HepG2 (cell line): ENCODE data around the gene CHST10. TPM values are rescaled to one million over a fixed set of nuclear protein-coding genes. Genes with fewer than 3 reads are reported as not detected.

ENCODE experiments used
- ARHGAP35 ChIP-seq: sonication (generic); formaldehyde crosslinking; IDR thresholded peaks from 2 replicates; pipeline ENCODE4 v1.9.0; 2022; ENCODE audit warnings: mild to moderate bottlenecking, inconsistent platforms, moderate library complexity, missing genetic modification reagents, borderline replicate concordance
- FOSL2 ChIP-seq: sonication (generic); formaldehyde crosslinking; IDR thresholded peaks from 2 replicates; pipeline ENCODE4 v1.4.0; 2020; ENCODE audit warnings: missing genetic modification reagents
- GRHL1 ChIP-seq: sonication (generic); formaldehyde crosslinking; conservative IDR thresholded peaks from 2 replicates; pipeline ENCODE4 v1.8.0; 2022; ENCODE audit warnings: missing genetic modification reagents
- GTF3A ChIP-seq: sonication (generic); formaldehyde crosslinking; conservative IDR thresholded peaks from 2 replicates; pipeline ENCODE4 v1.4.0; 2020; ENCODE audit warnings: mild to moderate bottlenecking, missing genetic modification reagents
- HHEX ChIP-seq: IDR thresholded peaks from 2 replicates; pipeline ENCODE4 v1.6.1; 2016; ENCODE audit warnings: control low read depth
- HINFP ChIP-seq: sonication (generic); formaldehyde crosslinking; IDR thresholded peaks from 2 replicates; pipeline ENCODE4 v1.4.0; 2020; ENCODE audit warnings: low read depth, mild to moderate bottlenecking, missing genetic modification reagents
- KLF9 ChIP-seq: IDR thresholded peaks from 2 replicates; pipeline ENCODE4 v1.6.1; 2016; ENCODE audit warnings: low read depth
- MAZ ChIP-seq, 2 experiments: sonication (generic) in 1 of 2; formaldehyde crosslinking in 1 of 2; IDR thresholded peaks; 2 replicates each; pipeline versions ENCODE4 v1.5.0 to v1.6.1; 2012 to 2020; ENCODE audit warnings: low read depth in 2 of 2, mild to moderate bottlenecking in 2 of 2, borderline replicate concordance in 1 of 2, improper control_type of control experiment in 1 of 2, low read length in 1 of 2, missing genetic modification reagents in 1 of 2, moderate library complexity in 1 of 2
- PHF5A ChIP-seq: IDR thresholded peaks from one replicate; pipeline ENCODE4 v1.6.1; 2018; ENCODE audit warnings: low read depth, missing genetic modification reagents; ENCODE audit not compliant: unreplicated experiment
- RELA ChIP-seq: sonication (generic); formaldehyde crosslinking; IDR thresholded peaks from 2 replicates; pipeline ENCODE4 v1.4.0; 2020; ENCODE audit warnings: missing genetic modification reagents
- ZBTB7A ChIP-seq: sonication (generic); formaldehyde crosslinking; IDR thresholded peaks from 2 replicates; pipeline ENCODE4 v1.8.0; 2022; ENCODE audit warnings: mild to moderate bottlenecking, missing genetic modification reagents
- ZFP36 ChIP-seq: fragments of 150-350 bp; IDR thresholded peaks from 2 replicates; pipeline ENCODE4 v1.6.1; 2018; ENCODE audit warnings: borderline replicate concordance, low read length, low read depth; ENCODE audit not compliant: partially characterized antibody
- ZFP82 ChIP-seq: sonication (generic); formaldehyde crosslinking; IDR thresholded peaks from 2 replicates; pipeline ENCODE4 v1.5.1; 2020; ENCODE audit warnings: mild to moderate bottlenecking, missing genetic modification reagents, borderline replicate concordance
- ZMAT5 ChIP-seq: sonication (generic); formaldehyde crosslinking; IDR thresholded peaks from 2 replicates; pipeline ENCODE4 v1.5.0; 2020; ENCODE audit warnings: mild to moderate bottlenecking, low read depth, missing genetic modification reagents, borderline replicate concordance
- ZNF256 ChIP-seq: sonication (generic); formaldehyde crosslinking; conservative IDR thresholded peaks from 2 replicates; pipeline ENCODE4 v1.4.0; 2020; ENCODE audit warnings: missing genetic modification reagents
- ZNF414 ChIP-seq: sonication (generic); formaldehyde crosslinking; IDR thresholded peaks from 2 replicates; pipeline ENCODE4 v1.5.0; 2020; ENCODE audit warnings: missing genetic modification reagents
- ZNF512B ChIP-seq: sonication (generic); formaldehyde crosslinking; IDR thresholded peaks from 2 replicates; pipeline ENCODE4 v1.5.1; 2020; ENCODE audit warnings: missing genetic modification reagents, mild to moderate bottlenecking, borderline replicate concordance
- ZNF556 ChIP-seq: sonication (generic); formaldehyde crosslinking; IDR thresholded peaks from 2 replicates; pipeline ENCODE4 v1.4.0; 2020; ENCODE audit warnings: mild to moderate bottlenecking, missing genetic modification reagents, borderline replicate concordance
- ZNF557 ChIP-seq: sonication (generic); formaldehyde crosslinking; IDR thresholded peaks from 2 replicates; pipeline ENCODE4 v1.4.0; 2020; ENCODE audit warnings: missing genetic modification reagents
- ZNF724P ChIP-seq: sonication (generic); formaldehyde crosslinking; IDR thresholded peaks from 2 replicates; pipeline ENCODE4 v1.8.0; 2022; ENCODE audit warnings: missing genetic modification reagents, borderline replicate concordance
- ZNF879 ChIP-seq: sonication (generic); formaldehyde crosslinking; IDR thresholded peaks from 2 replicates; pipeline ENCODE4 v1.8.1; 2023; ENCODE audit warnings: missing genetic modification reagents
- polyA plus RNA-seq, 8 experiments: library from polyadenylated mRNA; depleted of rRNA in 3 of 8; stranded (reverse) in 7 of 8; unstranded in 1 of 8; fragments of >200 nt; fragmentation: Illumina TruSeq in 4 of 8; extraction: Trizol in 4 of 8; gene quantifications; 2 replicates each; pipeline versions ENCODE4 v1.2.1 to v1.2.3, GENCODE V29; 2011 to 2016; ENCODE audit warnings: low read depth in 4 of 8, missing spikeins in 1 of 8, mixed read lengths in 1 of 8; ENCODE audit not compliant: insufficient read depth in 1 of 8
- total RNA-seq, 5 experiments: library from RNA; depleted of rRNA; stranded (reverse); fragments of >200 nt; fragmentation: Illumina TruSeq; extraction: Trizol; gene quantifications; 2 replicates each; pipeline ENCODE4 v1.2.3, GENCODE V29; 2016; ENCODE audit warnings: low read depth in 1 of 5

CHST10 gene
- total and polyA plus RNA-seq, 2 of the 13 experiments (the other 11 are each of a cell fraction or from before 2014, with no cell fraction given), result 10.5 to 14.2 TPM

- TF ChIP-seq HHEX (CRISPR knock-in tag) (no peak), PHF5A (no peak), ZNF557 (CRISPR knock-in tag) (peak; percentile 63; the same call in 1 of the 2 replicates), ZNF556 (CRISPR knock-in tag) (no peak), ZNF256 (0 out of 2 replicates have a peak, but pooled peaks have one; percentile 70), ARHGAP35 (CRISPR knock-in tag) (0 out of 2 replicates have a peak, but pooled peaks have one; percentile 67), ZMAT5 (CRISPR knock-in tag) (no peak), ZNF414 (no peak), ZNF724P (CRISPR knock-in tag) (peak; percentile 19; the same call in 1 of the 2 replicates), GTF3A (no peak), FOSL2 (CRISPR knock-in tag) (peak; percentile 21; the same call in 1 of the 2 replicates), RELA (CRISPR knock-in tag) (no peak), KLF9 (CRISPR knock-in tag) (no peak), ZFP36 (no peak), ZNF879 (CRISPR knock-in tag) (0 out of 2 replicates have a peak, but pooled peaks have one; percentile 78), HINFP (CRISPR knock-in tag) (no peak), MAZ (IDR thresholded peaks at IDR 0.05; ENCODE audit: borderline replicate concordance, low read depth, low read length) (no peak), MAZ (CRISPR knock-in tag; IDR thresholded peaks at IDR 0.05; ENCODE audit: low read depth) (peak; percentile 92), ZNF512B (CRISPR knock-in tag) (peak; percentile 88; the same call in 1 of the 2 replicates), ZBTB7A (CRISPR knock-in tag) (no peak; the same call in none of the 2 replicates), ZFP82 (CRISPR knock-in tag) (no peak; the same call in 1 of the 2 replicates), GRHL1 (CRISPR knock-in tag) (no peak)
These were observed at the start of gene CHST10 (continued) for GRCh38 chr2:100416935-100417710.
